Tibial nerve (tissue), 3 donors: Measurements from ENCODE around the gene HCAR2.

Experiments
- POLR2A ChIP-seq, 2 donors: fragments of 450-650 bp; IDR thresholded peaks; one replicate each; pipeline ENCODE4 v1.6.1; 2017; ENCODE audit warnings: antibody characterized with exemption in 2 of 2, mild to moderate bottlenecking in 2 of 2, moderate library complexity in 2 of 2
- TF ChIP-seq, protein P1 (sequence below), 5 experiments: fragments of 200-600 bp in 3 of 5; fragments of 450-650 bp in 2 of 5; sonication (generic) in 3 of 5; IDR thresholded peaks; one replicate each; pipeline ENCODE4 v1.5.1; 2016 to 2019; ENCODE audit warnings: antibody characterized with exemption in 5 of 5, mild to moderate bottlenecking in 3 of 5, moderate library complexity in 2 of 5

- TF ChIP-seq, protein P1, sequence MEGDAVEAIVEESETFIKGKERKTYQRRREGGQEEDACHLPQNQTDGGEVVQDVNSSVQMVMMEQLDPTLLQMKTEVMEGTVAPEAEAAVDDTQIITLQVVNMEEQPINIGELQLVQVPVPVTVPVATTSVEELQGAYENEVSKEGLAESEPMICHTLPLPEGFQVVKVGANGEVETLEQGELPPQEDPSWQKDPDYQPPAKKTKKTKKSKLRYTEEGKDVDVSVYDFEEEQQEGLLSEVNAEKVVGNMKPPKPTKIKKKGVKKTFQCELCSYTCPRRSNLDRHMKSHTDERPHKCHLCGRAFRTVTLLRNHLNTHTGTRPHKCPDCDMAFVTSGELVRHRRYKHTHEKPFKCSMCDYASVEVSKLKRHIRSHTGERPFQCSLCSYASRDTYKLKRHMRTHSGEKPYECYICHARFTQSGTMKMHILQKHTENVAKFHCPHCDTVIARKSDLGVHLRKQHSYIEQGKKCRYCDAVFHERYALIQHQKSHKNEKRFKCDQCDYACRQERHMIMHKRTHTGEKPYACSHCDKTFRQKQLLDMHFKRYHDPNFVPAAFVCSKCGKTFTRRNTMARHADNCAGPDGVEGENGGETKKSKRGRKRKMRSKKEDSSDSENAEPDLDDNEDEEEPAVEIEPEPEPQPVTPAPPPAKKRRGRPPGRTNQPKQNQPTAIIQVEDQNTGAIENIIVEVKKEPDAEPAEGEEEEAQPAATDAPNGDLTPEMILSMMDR (IDR thresholded peaks at IDR 0.05) = no peak
- TF ChIP-seq POLR2A (IDR thresholded peaks at IDR 0.05) = no peak
Measured at GRCh38 chr12:122749569-122750332, 46.6 kb upstream of the HCAR2 start.
